SKM-1 treated with dmso at 0.1 percent for 144 hours (cell line): ENCODE measurements around the gene ALPK1.
"Not testable (repeated sequence)": the region's sequence is repeated elsewhere in the genome, so short reads cannot be mapped to it uniquely, and the experiment has no call there.

ENCODE experiments used
- DNase-seq: peaks from one replicate; lab custom pipeline; 2025; ENCODE audit not compliant: unreplicated experiment; lab: John Stamatoyannopoulos, UW

ALPK1 gene

GRCh38 chr4:112377594-112378242 lies 80.5 kb downstream of the ALPK1 start:
- DNase-seq: no peak

GRCh38 chr4:112378243-112378620 lies 81.1 kb downstream of the ALPK1 start:
- no peak for DNase-seq

- DNase-seq: no peak
These were observed 81.7 kb downstream of the ALPK1 start for GRCh38 chr4:112378858-112379257.

GRCh38 chr4:112379306-112379705 lies 82.1 kb downstream of the ALPK1 start:
- no peak for DNase-seq

GRCh38 chr4:112381996-112382692 lies 85.0 kb downstream of the ALPK1 start:
- no peak for DNase-seq

- DNase-seq: no peak
These were observed 88.9 kb downstream of the ALPK1 start for GRCh38 chr4:112386071-112386470.

GRCh38 chr4:112402098-112402497 lies 104.9 kb downstream of the ALPK1 start:
- no peak for DNase-seq

- DNase-seq: no peak
These were observed 106.2 kb downstream of the ALPK1 start for GRCh38 chr4:112403101-112403945.

- DNase-seq: no peak
These were observed 113.2 kb downstream of the ALPK1 start for GRCh38 chr4:112410364-112410763.

- DNase-seq: no peak
These were observed 113.6 kb downstream of the ALPK1 start for GRCh38 chr4:112410804-112411203.

GRCh38 chr4:112411781-112412550 lies 114.8 kb downstream of the ALPK1 start:
- DNase-seq: no peak

GRCh38 chr4:112416464-112416863 lies 119.3 kb downstream of the ALPK1 start:
- no peak for DNase-seq

GRCh38 chr4:112418092-112418491 lies 120.9 kb downstream of the ALPK1 start:
- no peak for DNase-seq

GRCh38 chr4:112421911-112422310 lies 124.7 kb downstream of the ALPK1 start:
- no peak for DNase-seq

- DNase-seq: no peak
These were observed 125.5 kb downstream of the ALPK1 start for GRCh38 chr4:112422644-112423043.

GRCh38 chr4:112423591-112423990 lies 126.4 kb downstream of the ALPK1 start:
- DNase-seq: no peak

GRCh38 chr4:112425823-112426222 lies 128.7 kb downstream of the ALPK1 start:
- no peak for DNase-seq

- no peak for DNase-seq
These were observed 129.2 kb downstream of the ALPK1 start for GRCh38 chr4:112426416-112426815.

- no peak for DNase-seq
These were observed 134.0 kb downstream of the ALPK1 start for GRCh38 chr4:112431158-112431557.

- no peak for DNase-seq
These were observed 139.8 kb downstream of the ALPK1 start for GRCh38 chr4:112436987-112437386.

- DNase-seq: not testable (repeated sequence)
These were observed 145.1 kb downstream of the ALPK1 start for GRCh38 chr4:112442226-112442625.
